PC-3 (cell line): ENCODE results near the gene D2HGDH.

Source experiments
- EZH2 ChIP-seq: fragments of 300-600 bp; sonication (generic); IDR thresholded peaks from one replicate; pipeline ENCODE4 v1.6.1; 2017; ENCODE audit warnings: antibody characterized with exemption, mild to moderate bottlenecking, low read length; ENCODE audit not compliant: unreplicated experiment
- EZH2phosphoT487 ChIP-seq: fragments of 300-600 bp; sonication (generic); IDR thresholded peaks from 2 replicates; pipeline ENCODE4 v1.6.1; 2018; ENCODE audit warnings: mild to moderate bottlenecking, antibody characterized with exemption, low read length, borderline replicate concordance
- TF ChIP-seq, protein P1 (sequence below): fragments of 300-600 bp; sonication (generic); conservative IDR thresholded peaks from 2 replicates; pipeline ENCODE4 v1.5.1; 2017; ENCODE audit warnings: antibody characterized with exemption, low read depth, mild to moderate bottlenecking, low read length

DNA sequence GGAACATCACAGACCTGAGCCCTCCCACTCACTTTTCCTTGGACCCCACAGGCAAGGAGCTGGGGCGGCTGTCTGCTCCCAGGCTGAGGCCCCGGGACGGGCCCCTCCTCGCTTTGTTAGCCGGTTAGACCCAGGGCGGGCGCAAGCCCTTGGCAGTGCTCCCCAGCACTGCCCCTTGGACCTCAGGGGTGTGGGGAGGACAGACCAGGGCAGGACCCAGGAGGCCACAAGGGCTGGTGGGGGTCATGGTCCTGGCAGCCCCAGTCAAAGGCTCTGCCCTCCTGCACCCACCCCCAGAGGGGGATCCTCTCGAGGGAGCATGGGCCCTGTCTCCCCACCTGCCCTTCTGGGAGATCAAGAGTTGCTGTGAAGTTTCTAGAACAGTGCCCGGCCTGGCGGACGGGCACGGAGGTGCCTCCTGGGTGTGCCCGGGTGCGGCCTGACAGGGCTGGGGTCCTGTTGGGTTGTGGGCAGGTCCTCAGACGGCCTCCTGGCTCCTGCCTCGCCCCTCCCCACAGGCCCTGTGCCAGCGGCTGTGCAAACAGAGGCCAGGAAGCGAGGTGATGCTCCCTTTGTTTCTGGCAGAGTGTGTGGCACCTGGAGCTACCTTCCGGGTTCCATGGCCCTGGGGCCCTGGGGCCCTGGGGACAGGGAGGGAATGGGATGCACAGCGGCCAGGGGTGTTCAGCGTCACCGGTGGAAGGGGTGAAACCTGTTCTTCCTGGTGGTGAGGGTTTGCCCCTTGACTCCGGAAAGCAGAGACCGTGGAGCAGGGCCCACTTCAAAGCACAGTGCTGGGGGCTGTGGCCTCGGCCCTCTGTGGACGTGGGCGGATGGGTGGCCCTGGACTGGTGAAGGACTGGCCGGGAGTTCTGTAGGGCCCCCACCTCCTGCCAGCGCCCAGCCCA, 39.3 kb downstream of the D2HGDH start:
- TF ChIP-seq, protein P1, sequence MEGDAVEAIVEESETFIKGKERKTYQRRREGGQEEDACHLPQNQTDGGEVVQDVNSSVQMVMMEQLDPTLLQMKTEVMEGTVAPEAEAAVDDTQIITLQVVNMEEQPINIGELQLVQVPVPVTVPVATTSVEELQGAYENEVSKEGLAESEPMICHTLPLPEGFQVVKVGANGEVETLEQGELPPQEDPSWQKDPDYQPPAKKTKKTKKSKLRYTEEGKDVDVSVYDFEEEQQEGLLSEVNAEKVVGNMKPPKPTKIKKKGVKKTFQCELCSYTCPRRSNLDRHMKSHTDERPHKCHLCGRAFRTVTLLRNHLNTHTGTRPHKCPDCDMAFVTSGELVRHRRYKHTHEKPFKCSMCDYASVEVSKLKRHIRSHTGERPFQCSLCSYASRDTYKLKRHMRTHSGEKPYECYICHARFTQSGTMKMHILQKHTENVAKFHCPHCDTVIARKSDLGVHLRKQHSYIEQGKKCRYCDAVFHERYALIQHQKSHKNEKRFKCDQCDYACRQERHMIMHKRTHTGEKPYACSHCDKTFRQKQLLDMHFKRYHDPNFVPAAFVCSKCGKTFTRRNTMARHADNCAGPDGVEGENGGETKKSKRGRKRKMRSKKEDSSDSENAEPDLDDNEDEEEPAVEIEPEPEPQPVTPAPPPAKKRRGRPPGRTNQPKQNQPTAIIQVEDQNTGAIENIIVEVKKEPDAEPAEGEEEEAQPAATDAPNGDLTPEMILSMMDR: no peak
- no peak for TF ChIP-seq EZH2phosphoT487
- TF ChIP-seq EZH2: no peak
